Measurements from ENCODE around the gene TARDBP. TPM values are rescaled to one million over a fixed set of nuclear protein-coding genes. Genes with fewer than 3 reads are reported as not detected.
A peak's percentile ranks its signal among the peaks of the same experiment; 100 is the strongest.

The TARDBP gene
- total RNA-seq, 3 donors from 2014 or later = 123 to 155 (median 147) TPM

DNA sequence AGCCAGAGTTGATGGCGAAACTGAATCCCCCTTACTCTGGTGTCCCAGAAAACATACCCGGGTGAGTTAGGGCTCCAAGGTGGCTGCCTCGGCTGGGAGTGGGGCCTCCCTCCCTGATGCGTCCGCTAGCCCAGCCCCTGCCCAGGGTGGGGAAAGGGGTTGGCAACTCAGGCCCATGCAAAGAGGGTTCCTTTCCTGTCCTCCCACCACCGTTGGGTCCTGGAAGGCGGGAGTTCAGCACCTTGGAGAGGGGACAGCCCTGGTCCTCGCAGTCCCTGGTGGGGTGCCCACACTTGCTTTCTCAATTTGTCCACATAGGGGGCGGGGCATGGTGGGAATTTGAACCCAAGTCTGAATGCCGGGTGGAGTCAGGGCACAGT lies 41.3 kb downstream of the TARDBP start:
- intact Hi-C loops (cut with DNase I, micrococcal nuclease) = no loop called here
- Histone ChIP-seq H3K9me3 (no peaks in the 10 kb centered on the region), H3K36me3 (ENCODE audit: low read depth) (no peaks in the 10 kb centered on the region), H3K4me3 (no peak overlapping the region), H3K4me1 (ENCODE audit: low read depth) (peaks cover 5% of the 10 kb centered on the region)
- ATAC-seq (peak; percentile 17), DNase-seq (no peak)
- TF ChIP-seq, protein P1, sequence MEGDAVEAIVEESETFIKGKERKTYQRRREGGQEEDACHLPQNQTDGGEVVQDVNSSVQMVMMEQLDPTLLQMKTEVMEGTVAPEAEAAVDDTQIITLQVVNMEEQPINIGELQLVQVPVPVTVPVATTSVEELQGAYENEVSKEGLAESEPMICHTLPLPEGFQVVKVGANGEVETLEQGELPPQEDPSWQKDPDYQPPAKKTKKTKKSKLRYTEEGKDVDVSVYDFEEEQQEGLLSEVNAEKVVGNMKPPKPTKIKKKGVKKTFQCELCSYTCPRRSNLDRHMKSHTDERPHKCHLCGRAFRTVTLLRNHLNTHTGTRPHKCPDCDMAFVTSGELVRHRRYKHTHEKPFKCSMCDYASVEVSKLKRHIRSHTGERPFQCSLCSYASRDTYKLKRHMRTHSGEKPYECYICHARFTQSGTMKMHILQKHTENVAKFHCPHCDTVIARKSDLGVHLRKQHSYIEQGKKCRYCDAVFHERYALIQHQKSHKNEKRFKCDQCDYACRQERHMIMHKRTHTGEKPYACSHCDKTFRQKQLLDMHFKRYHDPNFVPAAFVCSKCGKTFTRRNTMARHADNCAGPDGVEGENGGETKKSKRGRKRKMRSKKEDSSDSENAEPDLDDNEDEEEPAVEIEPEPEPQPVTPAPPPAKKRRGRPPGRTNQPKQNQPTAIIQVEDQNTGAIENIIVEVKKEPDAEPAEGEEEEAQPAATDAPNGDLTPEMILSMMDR (IDR thresholded peaks at IDR 0.05) = no peak

DNA sequence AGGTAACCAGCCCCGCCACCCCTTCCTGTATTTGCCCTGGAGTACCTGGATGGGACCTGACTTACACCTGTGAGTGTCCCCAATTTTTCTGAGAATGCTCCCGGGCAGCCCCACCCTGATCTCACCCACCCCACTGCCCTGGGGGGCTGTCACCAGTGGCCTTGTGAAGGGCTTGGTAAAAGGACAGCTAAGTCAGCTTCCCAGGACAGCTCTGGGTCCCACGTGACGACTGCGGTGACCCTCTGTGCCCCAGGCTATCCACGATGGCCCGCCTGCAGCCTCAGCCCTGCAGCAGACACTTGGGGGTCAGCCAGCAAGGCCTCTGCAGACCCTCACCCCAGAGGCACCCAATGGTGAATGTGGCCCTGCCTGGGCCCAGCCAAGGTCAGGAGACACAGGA lies 41.7 kb downstream of the TARDBP start:
- Histone ChIP-seq H3K4me3 (no peak overlapping the region), H3K4me1 (ENCODE audit: low read depth) (peaks cover 9% of the 10 kb centered on the region), H3K9me3 (no peaks in the 10 kb centered on the region), H3K36me3 (ENCODE audit: low read depth) (no peaks in the 10 kb centered on the region)
- no peak for DNase-seq
- intact Hi-C loops (cut with DNase I, micrococcal nuclease) = no loop called here
- ATAC-seq = no peak
- TF ChIP-seq, protein P1 (IDR thresholded peaks at IDR 0.05) = no peak

DNA sequence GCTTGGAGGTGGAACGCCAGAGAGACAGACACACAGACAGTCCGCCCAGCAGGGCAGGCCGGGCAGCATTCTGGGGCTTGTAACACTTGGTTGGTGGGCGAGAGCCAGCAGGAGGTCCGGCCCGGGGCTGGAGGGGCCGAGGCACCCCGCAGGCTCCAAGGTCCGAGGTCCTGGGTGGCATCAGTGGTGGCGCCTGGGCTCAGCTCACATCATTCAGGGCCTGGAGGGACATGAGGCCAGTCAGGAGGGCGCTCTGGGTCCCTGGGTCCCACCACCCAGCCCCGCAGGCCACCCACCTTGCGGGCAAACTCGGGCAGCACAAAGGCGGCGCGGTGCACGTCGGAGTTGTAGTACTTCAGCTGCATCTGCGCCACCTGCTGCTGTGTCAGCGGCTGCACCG lies 42.2 kb downstream of the TARDBP start:
- H3K4me3 ChIP-seq = no peak overlapping the region
- no peak for ATAC-seq
- intact Hi-C loops (cut with DNase I, micrococcal nuclease) = no loop called here
- DNase-seq = no peak
- peaks cover 11% of the 10 kb centered on the region for H3K4me1 ChIP-seq (ENCODE audit: low read depth)
- H3K9me3 ChIP-seq = no peaks in the 10 kb centered on the region
- no peaks in the 10 kb centered on the region for H3K36me3 ChIP-seq (ENCODE audit: low read depth)
- TF ChIP-seq, protein P1 (IDR thresholded peaks at IDR 0.05) = no peak

DNA sequence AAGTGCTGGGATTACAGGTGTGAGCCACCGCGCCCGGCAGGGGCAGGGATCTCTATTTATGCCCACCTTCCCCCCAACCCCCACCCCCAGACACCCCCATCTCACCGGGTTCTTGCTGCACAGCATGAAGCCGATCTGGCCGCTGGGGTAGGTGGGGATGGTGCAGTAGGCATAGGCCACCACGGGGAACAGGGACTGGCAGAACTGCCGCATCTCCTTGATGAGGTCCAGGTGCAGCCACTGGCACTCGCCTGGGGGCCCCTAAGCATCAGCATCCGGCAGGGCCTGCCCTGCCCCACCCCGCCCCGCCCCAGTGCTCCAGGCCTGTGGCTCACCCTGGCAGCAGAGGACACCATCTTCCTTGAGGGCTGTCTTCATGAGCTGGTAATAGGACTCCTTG lies 43.2 kb downstream of the TARDBP start:
- TF ChIP-seq, protein P1 (IDR thresholded peaks at IDR 0.05) = no peak
- H3K4me1 ChIP-seq (ENCODE audit: low read depth) = peaks cover 11% of the 10 kb centered on the region
- no peaks in the 10 kb centered on the region for H3K36me3 ChIP-seq (ENCODE audit: low read depth)
- no peaks in the 10 kb centered on the region for H3K9me3 ChIP-seq
- intact Hi-C loops (cut with DNase I, micrococcal nuclease) = no loop called here
- no peak for ATAC-seq
- no peak for DNase-seq
- H3K4me3 ChIP-seq = no peak overlapping the region

DNA sequence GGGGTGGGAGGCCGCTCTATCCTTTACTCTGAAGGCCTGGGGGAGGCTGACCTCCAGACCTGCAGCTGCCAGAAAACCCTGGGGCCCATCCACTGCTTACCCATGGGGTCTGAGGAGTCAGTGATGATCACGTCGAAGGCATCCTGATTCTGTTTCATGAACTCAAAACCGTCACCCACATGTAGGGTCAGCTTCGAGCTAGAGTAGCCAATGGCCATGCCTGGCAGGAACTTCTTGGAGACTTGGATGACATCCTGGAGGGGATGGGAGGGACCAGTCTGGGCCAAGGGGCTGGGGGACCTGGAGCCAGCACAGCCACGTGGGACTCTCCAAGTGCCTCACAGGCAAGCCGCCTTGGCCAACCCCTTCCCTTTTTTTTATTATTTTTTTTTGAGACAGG lies 44.0 kb downstream of the TARDBP start:
- Histone ChIP-seq H3K4me3 (no peak overlapping the region), H3K4me1 (ENCODE audit: low read depth) (peaks cover 17% of the 10 kb centered on the region), H3K9me3 (no peaks in the 10 kb centered on the region), H3K36me3 (ENCODE audit: low read depth) (no peaks in the 10 kb centered on the region)
- intact Hi-C loops (cut with DNase I, micrococcal nuclease) = no loop called here
- ATAC-seq = no peak
- DNase-seq = no peak
- TF ChIP-seq, protein P1 (IDR thresholded peaks at IDR 0.05) = no peak

DNA sequence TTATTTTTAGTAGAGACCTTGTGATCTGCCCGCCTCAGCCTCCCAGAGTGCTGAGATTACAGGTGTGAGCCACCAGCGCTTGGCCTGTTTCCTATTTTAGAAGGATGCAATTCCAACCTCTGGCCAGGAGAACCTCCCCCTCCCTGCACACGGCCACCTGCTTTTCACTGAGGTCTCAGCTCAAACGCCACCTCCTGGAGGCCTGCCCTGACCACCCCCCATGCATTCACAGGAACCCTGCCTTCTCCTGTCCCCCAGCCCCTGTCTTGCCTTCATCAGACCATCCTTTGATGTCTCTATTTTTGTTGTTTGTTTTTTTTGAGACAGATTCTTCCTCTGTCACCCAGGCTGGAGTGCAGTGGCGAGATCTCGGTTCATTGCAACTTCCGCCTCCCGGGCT lies 45.0 kb downstream of the TARDBP start:
- DNase-seq (no peak), ATAC-seq (no peak)
- no peak overlapping the region for H3K4me3 ChIP-seq
- H3K9me3 ChIP-seq = no peaks in the 10 kb centered on the region
- peaks cover 17% of the 10 kb centered on the region for H3K4me1 ChIP-seq (ENCODE audit: low read depth)
- intact Hi-C loops (cut with DNase I, micrococcal nuclease) = no loop called here
- H3K36me3 ChIP-seq (ENCODE audit: low read depth) = no peaks in the 10 kb centered on the region
- TF ChIP-seq, protein P1 (IDR thresholded peaks at IDR 0.05) = no peak

Measured in mucosa of descending colon (tissue), 3 donors.